ENCODE data around the gene ADAM12.

ADAM12 gene

DNA sequence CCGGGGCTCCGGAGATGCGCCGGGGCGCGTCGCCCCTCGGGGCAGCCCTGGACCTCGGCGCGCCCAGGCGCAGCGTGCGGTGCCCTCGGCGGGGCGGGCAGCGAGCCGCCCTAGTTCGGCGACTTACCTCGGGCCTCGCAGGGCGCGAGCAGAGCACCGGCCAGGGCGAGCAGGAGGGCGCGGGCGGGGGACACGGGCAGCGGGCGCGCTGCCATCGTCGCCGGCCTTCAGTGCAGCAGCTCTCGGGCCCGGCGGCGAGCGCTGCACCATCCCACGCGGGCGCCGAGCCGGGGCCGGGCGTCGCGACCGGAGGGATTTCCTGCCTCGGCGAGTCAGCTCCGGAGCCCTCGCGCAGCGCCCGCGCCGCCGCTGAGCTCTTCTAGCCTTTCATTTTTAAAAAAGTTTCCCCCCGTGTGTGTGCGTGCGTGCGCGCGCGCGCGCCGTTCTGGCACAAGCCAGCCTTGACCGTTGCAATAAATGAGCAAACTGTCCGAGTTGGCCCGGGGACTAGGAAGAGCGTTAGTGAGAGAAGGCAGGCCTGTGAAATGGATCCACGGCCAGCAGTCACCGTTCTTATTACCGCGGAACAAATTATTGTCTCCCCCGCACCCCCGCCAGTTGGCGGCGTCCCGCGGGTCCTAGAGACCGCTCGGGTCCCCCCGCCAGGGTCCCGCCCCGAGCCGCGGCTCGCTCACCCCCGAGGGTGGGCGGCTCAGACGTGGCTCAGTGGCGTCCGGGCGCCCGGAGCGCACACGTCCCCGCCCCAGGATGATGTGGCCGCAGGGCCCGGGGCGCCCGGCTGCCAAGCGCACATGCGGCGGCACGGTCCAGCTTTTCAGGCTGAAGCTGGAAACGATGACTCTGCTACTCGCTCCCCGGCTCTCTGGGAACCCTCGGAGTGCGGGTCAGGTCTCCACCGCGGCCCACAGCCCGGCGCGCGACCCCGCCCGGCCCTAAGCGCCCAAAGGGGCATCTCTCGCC lies at the start of gene ADAM12:
ADAM12 (minus strand) TSS at position 547 of the 981 bp plus-strand sequence; CDS start at position 215, 332 bp downstream.
- Histone ChIP-seq H3K4me3 (ENCODE audit: low read length) (peak within 1 kb of the TSS; percentile 44), H3K4me1 (ENCODE audit: control insufficient read depth, insufficient read depth, low read length) (peaks cover 2% of the 10 kb centered on the region), H3K9ac (ENCODE audit: low read length) (no peak within 1 kb of the TSS), H3K27ac (ENCODE audit: low read depth, low read length) (no peak within 1 kb of the TSS), H3K36me3 (ENCODE audit: control insufficient read depth, insufficient read depth, low read length) (no peaks in the 10 kb centered on the region), H3K27me3 (ENCODE audit: control insufficient read depth, insufficient read depth, low read length) (peaks cover 2% of the 10 kb centered on the region)

DNA sequence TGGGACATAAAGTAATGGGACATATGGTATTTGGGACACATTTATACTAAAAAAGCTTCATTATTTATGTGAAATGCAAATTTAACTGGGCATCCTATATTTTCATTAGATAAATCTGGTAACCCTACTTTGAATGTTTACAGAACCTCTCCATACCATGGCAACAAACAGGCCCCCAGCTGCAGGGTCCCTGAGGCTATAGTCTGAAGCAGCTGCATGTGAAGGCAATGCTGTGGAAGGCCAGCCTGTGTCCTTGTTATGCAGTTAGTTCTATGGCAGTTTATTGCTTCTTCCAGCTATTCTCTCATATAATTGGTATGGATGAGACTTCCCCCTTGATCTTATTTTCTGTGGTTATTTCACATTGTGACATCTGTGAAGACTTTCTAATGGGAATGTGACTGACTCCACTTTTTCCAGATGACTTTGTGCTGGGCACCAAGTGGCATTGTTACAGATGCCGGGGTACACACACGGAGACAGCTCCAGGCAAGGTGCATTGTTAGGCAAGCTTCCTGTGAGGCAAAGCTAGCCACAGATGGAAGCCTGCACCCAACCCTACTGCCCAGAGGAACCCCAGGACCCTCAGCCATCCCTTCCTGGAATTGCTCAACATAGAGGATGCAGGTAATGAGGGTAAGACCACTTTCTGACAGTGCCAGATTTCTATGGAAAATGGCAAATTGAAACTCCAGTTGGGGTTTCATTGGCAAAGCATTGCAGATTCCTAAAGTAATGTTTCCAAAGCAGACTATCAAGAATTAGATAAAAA lies 49.5 kb upstream of the ADAM12 start:
- no peak overlapping the region for H3K4me3 ChIP-seq (ENCODE audit: low read length)
- no peaks in the 10 kb centered on the region for H3K4me1 ChIP-seq (ENCODE audit: control insufficient read depth, insufficient read depth, low read length)
- H3K36me3 ChIP-seq (ENCODE audit: control insufficient read depth, insufficient read depth, low read length), result no peaks in the 10 kb centered on the region
- H3K27ac ChIP-seq (ENCODE audit: low read depth, low read length), result no peak overlapping the region
- no peaks in the 10 kb centered on the region for H3K27me3 ChIP-seq (ENCODE audit: control insufficient read depth, insufficient read depth, low read length)
- H3K9ac ChIP-seq (ENCODE audit: low read length), result no peak overlapping the region

DNA sequence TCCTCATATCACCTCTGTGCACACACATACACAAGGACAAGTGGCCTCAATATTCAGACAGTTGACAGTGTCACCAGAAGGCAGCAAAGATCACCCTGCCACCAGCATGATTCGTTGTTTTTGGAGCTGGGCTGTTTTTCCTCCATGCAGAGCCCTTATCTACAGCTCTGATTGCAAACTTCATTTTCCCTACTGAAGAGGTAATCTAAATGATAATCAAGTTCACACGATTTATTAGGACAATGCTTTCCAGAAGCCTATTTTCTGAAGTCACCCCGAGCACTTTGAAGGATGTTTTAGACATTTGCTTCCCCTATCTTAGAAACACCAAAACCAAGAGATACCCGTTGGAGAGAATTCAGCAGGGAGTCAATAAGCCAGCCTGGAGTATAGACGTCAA lies 46.0 kb upstream of the ADAM12 start:
- Histone ChIP-seq H3K36me3 (ENCODE audit: control insufficient read depth, insufficient read depth, low read length) (no peaks in the 10 kb centered on the region), H3K4me3 (ENCODE audit: low read length) (no peak overlapping the region), H3K4me1 (ENCODE audit: control insufficient read depth, insufficient read depth, low read length) (no peaks in the 10 kb centered on the region), H3K9ac (ENCODE audit: low read length) (no peak overlapping the region), H3K27me3 (ENCODE audit: control insufficient read depth, insufficient read depth, low read length) (no peaks in the 10 kb centered on the region), H3K27ac (ENCODE audit: low read depth, low read length) (no peak overlapping the region)

- Histone ChIP-seq H3K9ac (ENCODE audit: low read length) (no peak overlapping the region), H3K27me3 (ENCODE audit: control insufficient read depth, insufficient read depth, low read length) (no peaks in the 10 kb centered on the region), H3K4me3 (ENCODE audit: low read length) (no peak overlapping the region), H3K27ac (ENCODE audit: low read depth, low read length) (no peak overlapping the region), H3K4me1 (ENCODE audit: control insufficient read depth, insufficient read depth, low read length) (no peaks in the 10 kb centered on the region), H3K36me3 (ENCODE audit: control insufficient read depth, insufficient read depth, low read length) (no peaks in the 10 kb centered on the region)
Observed at GRCh38 chr10:126433351-126433750, 45.1 kb upstream of the ADAM12 start.

DNA sequence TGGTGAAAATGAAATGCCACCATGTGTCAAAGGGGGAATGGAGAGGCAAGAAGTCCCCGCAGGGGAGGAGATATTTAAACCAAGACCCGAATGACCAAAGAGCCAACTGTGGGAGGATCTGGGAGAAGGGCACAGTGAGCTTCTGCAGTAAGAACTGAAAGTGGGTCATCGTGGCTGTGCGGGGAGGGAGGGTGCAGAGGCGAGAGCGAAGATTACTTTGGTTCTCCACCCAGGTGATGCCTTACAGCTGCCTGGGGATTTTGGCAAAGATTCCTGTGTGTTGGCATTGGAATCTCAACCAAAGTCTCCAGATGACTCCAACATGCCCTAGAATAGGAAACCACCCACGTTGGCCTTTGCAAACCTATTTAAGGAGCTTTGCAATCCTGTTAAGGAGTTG lies 44.2 kb upstream of the ADAM12 start:
- Histone ChIP-seq H3K4me1 (ENCODE audit: control insufficient read depth, insufficient read depth, low read length) (no peaks in the 10 kb centered on the region), H3K36me3 (ENCODE audit: control insufficient read depth, insufficient read depth, low read length) (no peaks in the 10 kb centered on the region), H3K4me3 (ENCODE audit: low read length) (no peak overlapping the region), H3K27me3 (ENCODE audit: control insufficient read depth, insufficient read depth, low read length) (no peaks in the 10 kb centered on the region), H3K9ac (ENCODE audit: low read length) (no peak overlapping the region), H3K27ac (ENCODE audit: low read depth, low read length) (no peak overlapping the region)

DNA sequence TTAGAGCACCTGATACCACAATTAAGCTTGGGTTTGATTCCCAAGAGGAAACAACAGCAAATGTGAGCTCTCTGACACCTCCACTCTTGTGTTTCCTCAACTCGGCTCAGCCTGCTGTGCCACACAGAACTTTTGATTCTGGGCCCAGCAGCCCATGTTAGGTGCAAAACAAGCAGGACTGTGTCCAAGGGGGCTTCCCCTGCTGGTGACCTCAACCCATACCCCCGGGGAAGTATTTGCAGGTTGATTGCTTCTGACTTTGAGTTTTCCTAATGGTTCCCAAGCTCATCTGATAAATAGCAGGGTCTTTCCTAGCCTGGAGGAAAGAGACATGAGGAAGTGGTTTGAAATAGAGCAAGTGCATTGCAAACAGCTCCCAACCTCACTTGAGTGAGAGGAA lies 43.5 kb upstream of the ADAM12 start:
- H3K9ac ChIP-seq (ENCODE audit: low read length), result no peak overlapping the region
- H3K27me3 ChIP-seq (ENCODE audit: control insufficient read depth, insufficient read depth, low read length), result no peaks in the 10 kb centered on the region
- H3K4me3 ChIP-seq (ENCODE audit: low read length), result no peak overlapping the region
- H3K36me3 ChIP-seq (ENCODE audit: control insufficient read depth, insufficient read depth, low read length), result no peaks in the 10 kb centered on the region
- no peak overlapping the region for H3K27ac ChIP-seq (ENCODE audit: low read depth, low read length)
- H3K4me1 ChIP-seq (ENCODE audit: control insufficient read depth, insufficient read depth, low read length), result no peaks in the 10 kb centered on the region

DNA sequence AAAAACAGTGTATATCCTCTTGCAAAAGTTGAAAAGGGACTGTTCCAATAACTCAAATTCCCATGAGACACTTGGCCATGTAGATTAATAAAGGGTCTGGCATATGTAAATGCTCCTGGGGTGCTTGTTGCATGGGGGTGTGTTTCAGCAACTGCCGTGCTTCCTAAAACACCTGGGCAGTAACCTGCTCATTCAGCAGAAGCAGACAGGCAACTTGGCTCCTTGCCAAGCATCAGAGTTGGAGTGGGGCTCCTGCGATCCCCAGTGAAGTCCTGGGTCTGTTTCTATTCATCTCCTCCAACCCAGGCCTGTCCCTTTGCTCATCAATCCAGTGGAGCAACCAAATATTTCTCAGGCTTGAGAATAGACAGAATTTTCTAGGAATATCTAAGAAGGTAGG lies 42.2 kb upstream of the ADAM12 start:
- no peaks in the 10 kb centered on the region for H3K36me3 ChIP-seq (ENCODE audit: control insufficient read depth, insufficient read depth, low read length)
- H3K27me3 ChIP-seq (ENCODE audit: control insufficient read depth, insufficient read depth, low read length), result no peaks in the 10 kb centered on the region
- no peak overlapping the region for H3K27ac ChIP-seq (ENCODE audit: low read depth, low read length)
- no peaks in the 10 kb centered on the region for H3K4me1 ChIP-seq (ENCODE audit: control insufficient read depth, insufficient read depth, low read length)
- H3K4me3 ChIP-seq (ENCODE audit: low read length), result no peak overlapping the region
- H3K9ac ChIP-seq (ENCODE audit: low read length), result no peak overlapping the region

DNA sequence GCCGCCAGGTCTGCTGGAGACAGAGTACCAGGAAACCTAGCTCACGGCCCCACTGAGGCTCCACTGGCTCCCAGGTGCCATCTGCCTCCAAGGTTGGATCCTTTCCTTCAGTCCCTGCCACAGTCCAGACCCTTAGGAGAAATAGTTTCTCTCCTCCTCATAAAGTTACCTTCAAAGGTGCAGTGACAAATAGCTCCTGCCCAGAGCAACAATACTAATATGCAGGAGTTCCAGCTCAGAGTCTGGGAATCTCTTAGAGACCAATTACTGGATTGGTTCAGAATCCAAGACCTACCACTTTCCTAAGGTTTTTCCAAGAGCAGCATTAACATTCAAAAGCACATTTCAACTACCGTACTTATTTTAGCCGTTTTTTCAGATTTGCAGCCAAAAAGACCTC lies 41.0 kb upstream of the ADAM12 start:
- H3K27ac ChIP-seq (ENCODE audit: low read depth, low read length), result no peak overlapping the region
- no peaks in the 10 kb centered on the region for H3K4me1 ChIP-seq (ENCODE audit: control insufficient read depth, insufficient read depth, low read length)
- no peak overlapping the region for H3K9ac ChIP-seq (ENCODE audit: low read length)
- H3K36me3 ChIP-seq (ENCODE audit: control insufficient read depth, insufficient read depth, low read length), result no peaks in the 10 kb centered on the region
- H3K27me3 ChIP-seq (ENCODE audit: control insufficient read depth, insufficient read depth, low read length), result no peaks in the 10 kb centered on the region
- no peak overlapping the region for H3K4me3 ChIP-seq (ENCODE audit: low read length)

GRCh38 chr10:126425489-126426065 lies 37.3 kb upstream of the ADAM12 start:
- Histone ChIP-seq H3K27me3 (ENCODE audit: control insufficient read depth, insufficient read depth, low read length) (no peaks in the 10 kb centered on the region), H3K4me3 (ENCODE audit: low read length) (no peak overlapping the region), H3K36me3 (ENCODE audit: control insufficient read depth, insufficient read depth, low read length) (no peaks in the 10 kb centered on the region), H3K27ac (ENCODE audit: low read depth, low read length) (no peak overlapping the region), H3K9ac (ENCODE audit: low read length) (no peak overlapping the region), H3K4me1 (ENCODE audit: control insufficient read depth, insufficient read depth, low read length) (no peaks in the 10 kb centered on the region)

GRCh38 chr10:126425032-126425431 lies 36.8 kb upstream of the ADAM12 start:
- Histone ChIP-seq H3K4me3 (ENCODE audit: low read length) (no peak overlapping the region), H3K27ac (ENCODE audit: low read depth, low read length) (no peak overlapping the region), H3K4me1 (ENCODE audit: control insufficient read depth, insufficient read depth, low read length) (no peaks in the 10 kb centered on the region), H3K9ac (ENCODE audit: low read length) (no peak overlapping the region), H3K36me3 (ENCODE audit: control insufficient read depth, insufficient read depth, low read length) (no peaks in the 10 kb centered on the region), H3K27me3 (ENCODE audit: control insufficient read depth, insufficient read depth, low read length) (no peaks in the 10 kb centered on the region)

DNA sequence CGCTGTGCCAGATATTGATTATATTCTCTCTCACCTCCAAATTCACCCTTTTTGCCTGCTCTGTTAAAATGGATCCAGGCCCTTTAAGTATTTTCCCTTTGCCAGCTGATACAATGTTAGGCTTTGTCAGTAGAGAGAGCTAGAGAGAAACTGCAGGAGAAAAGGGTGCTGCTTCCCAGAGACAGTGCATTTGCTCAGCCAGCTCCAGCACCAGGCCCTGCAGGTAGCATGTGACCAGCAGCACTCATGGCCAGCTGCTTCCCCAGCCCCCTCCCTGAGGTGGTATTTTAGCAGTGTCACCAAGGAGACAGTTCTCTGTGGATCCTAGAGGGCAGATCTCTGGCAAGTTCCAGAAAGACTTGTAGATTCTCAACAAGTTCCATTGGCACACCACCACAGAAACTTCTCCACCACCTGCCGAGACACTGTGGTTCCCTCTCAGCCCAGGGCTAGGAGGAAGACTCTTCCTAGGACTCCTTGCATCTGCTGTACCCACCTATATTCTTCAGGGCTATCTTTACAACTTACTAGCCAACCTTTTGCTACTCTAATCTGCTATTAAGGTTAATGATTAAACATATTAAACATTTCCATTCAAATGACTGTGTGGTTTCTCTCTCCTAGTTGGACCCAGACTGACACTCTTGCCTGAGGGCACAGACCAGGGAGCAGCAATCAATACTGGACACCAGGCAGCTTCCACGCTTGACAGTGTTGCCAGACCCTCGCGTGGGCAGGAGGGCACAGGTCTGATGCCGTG lies 35.6 kb upstream of the ADAM12 start:
- H3K27me3 ChIP-seq (ENCODE audit: control insufficient read depth, insufficient read depth, low read length), result no peaks in the 10 kb centered on the region
- H3K36me3 ChIP-seq (ENCODE audit: control insufficient read depth, insufficient read depth, low read length), result no peaks in the 10 kb centered on the region
- no peak overlapping the region for H3K4me3 ChIP-seq (ENCODE audit: low read length)
- no peak overlapping the region for H3K9ac ChIP-seq (ENCODE audit: low read length)
- no peaks in the 10 kb centered on the region for H3K4me1 ChIP-seq (ENCODE audit: control insufficient read depth, insufficient read depth, low read length)
- H3K27ac ChIP-seq (ENCODE audit: low read depth, low read length), result no peak overlapping the region

DNA sequence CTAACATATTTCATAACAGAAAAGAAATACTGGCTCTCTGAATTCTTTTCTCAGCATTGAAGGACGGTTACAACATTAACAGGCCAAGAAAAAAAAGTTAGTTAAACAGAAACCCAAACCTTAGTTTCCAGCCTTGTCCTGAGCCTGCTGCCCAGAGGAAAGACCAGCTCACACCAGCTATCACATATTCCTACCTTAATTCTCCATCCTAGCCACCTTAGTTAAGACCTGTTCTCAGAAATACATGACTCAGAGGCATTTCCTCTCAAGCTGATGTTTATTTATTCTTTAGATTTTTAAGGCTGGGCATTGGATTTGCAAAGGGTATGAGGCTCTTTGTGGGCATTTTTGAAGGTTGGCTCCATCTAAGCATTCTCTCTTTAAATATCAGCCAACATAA lies 34.3 kb upstream of the ADAM12 start:
- H3K36me3 ChIP-seq (ENCODE audit: control insufficient read depth, insufficient read depth, low read length), result no peaks in the 10 kb centered on the region
- no peak overlapping the region for H3K4me3 ChIP-seq (ENCODE audit: low read length)
- no peak overlapping the region for H3K9ac ChIP-seq (ENCODE audit: low read length)
- H3K4me1 ChIP-seq (ENCODE audit: control insufficient read depth, insufficient read depth, low read length), result no peaks in the 10 kb centered on the region
- H3K27ac ChIP-seq (ENCODE audit: low read depth, low read length), result no peak overlapping the region
- H3K27me3 ChIP-seq (ENCODE audit: control insufficient read depth, insufficient read depth, low read length), result no peaks in the 10 kb centered on the region

Measured in rectal smooth muscle tissue (tissue), 1 donor.